GM21390 (cell line): Measurements from ENCODE around the gene FAM43B.
"Not testable (repeated sequence)": the region's sequence is repeated elsewhere in the genome, so short reads cannot be mapped to it uniquely, and the experiment has no call there.

Source experiments
- ATAC-seq: cut with Tn5 transposase; IDR thresholded peaks from one replicate; pipeline ENCODE4 v1.9.1; 2021; ENCODE audit not compliant: unreplicated experiment

The FAM43B gene, protein sequence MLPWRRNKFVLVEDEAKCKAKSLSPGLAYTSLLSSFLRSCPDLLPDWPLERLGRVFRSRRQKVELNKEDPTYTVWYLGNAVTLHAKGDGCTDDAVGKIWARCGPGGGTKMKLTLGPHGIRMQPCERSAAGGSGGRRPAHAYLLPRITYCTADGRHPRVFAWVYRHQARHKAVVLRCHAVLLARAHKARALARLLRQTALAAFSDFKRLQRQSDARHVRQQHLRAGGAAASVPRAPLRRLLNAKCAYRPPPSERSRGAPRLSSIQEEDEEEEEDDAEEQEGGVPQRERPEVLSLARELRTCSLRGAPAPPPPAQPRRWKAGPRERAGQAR

DNA sequence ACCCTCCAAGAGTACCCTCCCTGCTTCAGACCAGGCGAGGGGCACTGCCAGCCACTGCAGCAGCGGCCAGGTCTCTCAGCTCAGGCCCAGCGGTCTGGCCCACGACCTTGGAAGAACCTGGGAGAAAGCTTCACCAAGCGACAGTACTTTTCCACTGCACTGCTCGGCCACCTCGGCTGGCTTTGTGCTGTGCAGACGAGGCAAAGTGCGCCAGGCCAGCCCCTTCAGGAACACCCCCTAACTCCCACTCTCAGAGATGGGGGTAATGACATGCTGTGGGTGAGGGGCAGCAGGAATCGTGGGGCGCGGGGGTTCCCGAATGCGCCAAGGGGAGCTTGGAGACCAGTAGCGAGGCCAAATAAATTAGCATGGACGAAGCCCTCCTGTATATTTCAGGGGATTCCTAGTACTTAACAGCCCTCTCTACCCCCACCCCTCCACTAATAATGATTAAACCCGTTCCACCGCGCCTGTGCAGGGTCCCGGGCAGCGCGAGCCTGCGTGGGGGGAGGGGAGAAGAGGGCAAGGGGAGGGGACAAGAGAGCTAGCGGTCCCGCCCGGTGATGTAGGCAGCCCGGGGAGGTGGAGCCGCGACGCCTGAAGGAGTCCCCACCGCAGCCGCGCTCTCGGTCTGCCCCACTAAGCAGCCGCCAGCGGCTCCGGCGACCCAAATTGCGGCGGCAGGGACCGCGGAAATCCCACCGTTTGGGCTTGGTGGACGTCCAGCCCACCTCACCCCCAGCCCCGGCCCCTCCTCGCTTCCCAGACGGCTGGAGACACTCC is at the start of gene FAM43B:
Gene FAM43B, plus strand, starts transcription at position 629 of the 783 bp plus-strand sequence. CDS start 401 bp downstream, outside the sequence.
- no peak for ATAC-seq

- no peak for ATAC-seq
These were observed 46.9 kb upstream of the FAM43B start for GRCh38 chr1:20505488-20505887.

- ATAC-seq: peak; percentile 8
These were observed 45.2 kb upstream of the FAM43B start for GRCh38 chr1:20507248-20507563.

DNA sequence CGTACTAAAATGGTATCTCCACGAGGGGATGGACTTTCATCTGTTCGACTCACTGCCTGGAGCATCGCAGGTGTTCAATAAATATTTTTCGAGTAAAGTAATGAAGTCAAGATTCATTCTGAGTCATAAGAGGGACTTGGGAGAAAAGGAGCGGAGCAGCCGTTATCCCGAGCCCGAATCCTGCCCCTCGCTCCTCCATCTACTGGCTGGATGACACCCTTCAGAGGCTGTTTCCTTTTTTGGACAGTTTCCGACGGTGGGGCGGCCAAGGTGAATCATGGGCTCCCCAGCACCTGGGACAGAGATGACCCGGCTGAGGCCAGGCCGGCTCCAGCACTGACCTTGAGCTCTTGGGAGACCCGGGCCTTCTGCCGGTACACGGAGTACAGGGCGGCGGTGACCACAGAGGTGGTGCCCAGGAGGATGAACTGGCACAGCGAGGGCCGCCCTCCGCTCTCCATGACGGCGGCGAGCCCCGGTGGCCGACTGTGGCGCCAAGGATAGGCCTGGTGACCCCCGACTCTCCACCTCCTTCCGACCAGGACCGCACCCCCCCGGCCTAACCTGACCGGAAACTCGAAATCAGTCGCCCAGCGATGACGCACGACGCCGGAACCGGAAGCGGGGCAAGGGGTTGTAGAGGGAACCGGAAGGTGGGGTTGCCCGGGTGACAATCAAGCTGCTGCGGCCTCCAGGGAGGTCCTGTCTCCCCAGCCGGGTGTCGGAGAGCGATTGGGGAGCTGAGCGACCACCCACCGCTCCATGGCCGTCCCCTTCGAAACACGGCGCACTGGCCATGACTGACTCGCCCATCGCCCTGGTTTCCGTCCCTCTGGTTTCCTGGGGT is 44.6 kb upstream of the FAM43B start, which contains the start of gene MUL1:
Gene MUL1, minus strand, starts transcription at position 588 of the 847 bp plus-strand sequence. Its CDS starts 127 bp downstream, at position 461.
- peak; percentile 92 for ATAC-seq

DNA sequence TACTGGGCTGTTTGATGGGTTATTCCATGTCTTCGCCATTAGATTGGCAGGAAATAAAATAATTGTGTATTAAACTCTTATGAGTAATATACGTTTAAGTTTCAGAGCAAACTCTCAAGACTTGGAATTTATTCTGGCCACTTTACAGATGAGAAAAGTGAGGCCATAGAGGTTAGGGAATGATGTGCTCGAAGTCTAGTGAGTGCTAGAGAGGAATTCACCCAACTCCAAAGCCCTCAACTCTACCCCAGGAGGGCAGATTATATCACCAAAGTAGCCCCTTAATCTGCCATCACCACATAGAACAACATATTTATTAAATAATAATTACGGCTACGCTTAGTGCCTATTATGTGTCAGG is 44.0 kb upstream of the FAM43B start:
- ATAC-seq: peak; percentile 12

DNA sequence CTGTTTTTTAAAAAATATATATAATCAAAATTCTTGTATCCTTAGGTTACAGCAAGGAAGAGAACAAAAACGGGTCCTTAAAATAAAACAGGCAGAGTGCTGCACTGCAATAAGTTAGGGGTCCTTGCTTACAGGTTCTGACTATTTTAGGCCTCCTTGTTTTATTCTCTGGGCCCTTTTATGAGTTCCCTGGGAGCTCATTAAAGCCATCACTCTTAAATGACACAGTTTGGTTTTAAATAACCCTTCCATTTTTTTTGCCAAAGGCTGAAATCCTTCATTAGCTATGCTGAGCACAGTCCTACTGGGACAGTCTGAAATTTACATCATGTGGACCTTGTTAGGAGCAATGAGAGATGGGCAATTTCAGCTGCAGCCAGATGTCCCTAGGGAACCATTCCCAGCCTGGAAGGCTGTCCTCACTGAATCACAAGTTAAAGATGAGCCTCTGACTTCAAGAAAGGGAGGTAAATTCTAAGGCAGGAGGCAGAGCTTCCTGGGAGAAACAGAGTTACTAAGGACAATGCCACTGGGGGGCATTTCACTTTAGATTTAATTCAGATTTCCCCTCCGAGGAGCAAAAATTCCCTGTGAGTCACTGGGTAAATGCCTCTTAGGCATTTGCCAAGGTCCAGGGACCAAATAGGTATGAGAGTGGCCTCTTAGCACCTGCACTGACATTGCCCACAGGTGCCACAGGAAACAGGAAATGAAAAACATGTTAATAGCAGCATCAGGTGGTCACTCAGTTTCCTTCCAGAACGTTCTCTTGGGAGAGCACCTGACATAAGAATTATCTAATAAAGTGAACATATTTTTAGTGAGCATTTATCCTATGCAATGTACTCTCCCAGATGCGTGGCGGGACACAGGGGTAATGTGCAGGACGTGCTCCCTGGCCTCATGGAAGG is 40.6 kb upstream of the FAM43B start:
- ATAC-seq: no peak

DNA sequence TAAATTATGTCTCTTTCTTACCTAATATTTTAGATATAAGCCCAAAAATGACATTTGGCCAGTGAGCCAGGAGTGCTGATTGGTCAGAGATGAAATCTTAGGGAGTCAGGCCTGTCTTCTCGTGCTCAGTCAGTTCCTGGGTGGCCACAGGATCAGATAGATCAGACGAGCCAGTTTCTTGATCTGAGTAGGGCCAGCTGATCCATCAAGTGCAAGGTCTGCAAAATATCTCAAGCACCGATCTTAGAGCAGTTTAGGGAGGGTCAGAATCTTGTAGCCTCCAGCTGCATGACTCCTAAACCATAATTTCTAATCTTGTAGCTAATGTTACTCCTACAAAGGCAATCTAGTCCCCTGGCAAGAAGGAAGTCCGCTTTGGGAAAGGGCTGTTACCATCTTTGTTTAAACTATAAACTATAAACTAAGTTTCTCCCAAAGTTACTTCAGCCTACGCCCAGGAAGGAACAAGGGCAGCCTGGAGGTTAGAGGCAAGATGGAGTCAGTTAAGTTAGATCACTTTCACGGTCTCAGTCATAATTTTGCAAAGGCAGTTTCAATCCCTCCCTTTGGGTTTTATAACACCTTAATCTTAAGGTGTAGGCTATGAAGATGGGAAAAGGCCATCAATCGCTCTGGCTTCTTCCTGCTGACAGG is 32.6 kb upstream of the FAM43B start:
- ATAC-seq: not testable (repeated sequence)

DNA sequence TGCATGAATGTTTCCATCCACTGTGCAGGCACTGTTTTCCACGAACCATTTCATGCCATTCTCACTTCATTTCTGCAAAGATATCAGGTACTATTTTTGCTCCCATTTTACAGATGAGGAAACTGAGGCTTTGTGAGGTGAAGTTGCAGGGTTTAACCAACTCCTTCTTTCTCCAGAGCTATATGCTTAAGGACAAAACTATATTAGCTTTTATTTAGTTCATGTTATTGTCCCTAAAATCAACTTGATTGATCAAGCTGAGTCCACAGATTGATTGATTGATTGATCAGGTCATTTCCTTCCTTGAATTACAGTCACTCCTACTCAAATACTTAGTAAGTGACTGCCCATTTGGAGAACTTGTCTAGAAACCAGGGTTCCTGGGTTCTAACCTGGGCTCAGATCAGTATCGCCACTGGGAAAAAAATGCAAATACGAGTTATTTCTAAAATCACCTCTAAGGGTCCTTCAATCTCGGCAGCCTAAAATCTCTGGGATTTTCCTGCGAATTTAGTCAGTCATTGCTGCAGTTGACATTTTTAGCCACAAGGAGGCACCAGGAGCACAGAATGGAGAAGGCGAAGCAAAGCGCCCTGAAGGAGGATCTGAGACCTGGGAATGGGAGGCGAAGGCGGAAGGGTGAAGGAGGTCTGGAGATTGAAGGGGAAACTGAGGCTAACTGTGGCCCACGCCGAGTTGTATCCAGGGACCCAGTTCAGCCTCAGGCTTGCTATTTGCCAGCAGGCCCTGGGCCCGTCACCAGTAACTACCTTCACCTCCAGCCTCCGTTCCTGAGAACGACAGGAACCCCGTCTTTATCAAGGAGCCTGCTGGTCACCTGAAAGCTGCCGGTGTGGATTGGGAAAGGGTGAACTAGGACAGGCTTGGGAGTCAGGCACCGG is 30.2 kb upstream of the FAM43B start:
- no peak for ATAC-seq

- ATAC-seq: no peak
These were observed 26.1 kb upstream of the FAM43B start for GRCh38 chr1:20526267-20526666.

DNA sequence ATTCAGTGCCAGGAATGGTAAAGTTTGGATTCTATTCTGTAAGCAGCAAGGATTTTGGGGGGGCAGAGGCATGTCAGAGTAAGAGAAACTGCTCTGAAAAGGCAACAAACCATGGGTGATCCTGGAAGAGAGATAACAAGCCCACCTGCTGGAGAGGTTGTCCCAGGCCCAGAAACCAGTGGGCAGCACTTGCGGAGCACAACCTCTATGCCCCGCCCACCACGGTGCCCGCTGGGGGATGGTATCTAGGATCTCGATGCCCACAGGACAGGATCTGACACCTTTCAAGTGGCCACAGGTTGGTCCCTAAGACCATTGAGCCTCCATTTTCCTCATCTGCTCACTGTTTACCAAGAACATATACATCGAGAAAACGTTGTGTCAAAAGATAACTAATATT is 24.2 kb upstream of the FAM43B start:
- no peak for ATAC-seq

DNA sequence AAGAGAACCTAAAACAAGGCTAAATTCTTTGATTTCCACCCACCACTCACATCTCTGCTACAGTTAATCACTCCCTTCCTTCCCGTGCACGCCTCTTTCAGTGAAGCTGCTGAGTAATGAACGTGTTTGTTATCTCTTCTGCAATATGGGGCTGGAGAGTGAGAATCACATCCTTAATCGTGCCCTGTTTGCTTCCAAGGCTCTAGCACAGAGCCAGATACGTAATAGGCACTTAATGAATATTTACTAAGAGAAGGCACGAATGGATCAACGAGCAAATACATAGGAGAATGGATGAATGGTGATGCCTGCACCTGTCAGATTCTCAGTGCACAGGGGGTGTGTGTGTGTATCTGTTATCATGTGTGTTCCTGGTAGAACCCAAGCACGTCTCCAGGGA is 22.1 kb upstream of the FAM43B start:
- ATAC-seq: no peak

DNA sequence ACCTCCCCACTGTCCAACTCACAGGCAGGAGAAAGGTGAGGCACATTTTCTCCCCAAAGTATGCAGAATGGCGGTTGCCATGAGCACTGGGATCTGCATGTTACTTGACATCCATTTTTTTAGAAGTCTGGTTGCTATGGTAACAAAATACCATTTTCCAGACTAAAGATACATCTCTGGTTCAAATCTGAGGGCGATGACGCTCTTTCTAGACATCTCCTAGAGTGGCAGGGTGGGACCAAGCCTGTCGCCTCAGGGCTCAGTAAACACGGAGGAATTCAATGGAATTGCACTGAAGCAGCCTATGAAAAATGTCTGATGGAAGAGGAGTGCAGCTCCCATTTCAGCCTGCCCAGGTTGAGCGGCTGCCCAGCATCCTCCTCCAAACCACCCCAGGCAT is 21.5 kb upstream of the FAM43B start:
- ATAC-seq: no peak

GRCh38 chr1:20533635-20534034 is 18.7 kb upstream of the FAM43B start:
- ATAC-seq: no peak

DNA sequence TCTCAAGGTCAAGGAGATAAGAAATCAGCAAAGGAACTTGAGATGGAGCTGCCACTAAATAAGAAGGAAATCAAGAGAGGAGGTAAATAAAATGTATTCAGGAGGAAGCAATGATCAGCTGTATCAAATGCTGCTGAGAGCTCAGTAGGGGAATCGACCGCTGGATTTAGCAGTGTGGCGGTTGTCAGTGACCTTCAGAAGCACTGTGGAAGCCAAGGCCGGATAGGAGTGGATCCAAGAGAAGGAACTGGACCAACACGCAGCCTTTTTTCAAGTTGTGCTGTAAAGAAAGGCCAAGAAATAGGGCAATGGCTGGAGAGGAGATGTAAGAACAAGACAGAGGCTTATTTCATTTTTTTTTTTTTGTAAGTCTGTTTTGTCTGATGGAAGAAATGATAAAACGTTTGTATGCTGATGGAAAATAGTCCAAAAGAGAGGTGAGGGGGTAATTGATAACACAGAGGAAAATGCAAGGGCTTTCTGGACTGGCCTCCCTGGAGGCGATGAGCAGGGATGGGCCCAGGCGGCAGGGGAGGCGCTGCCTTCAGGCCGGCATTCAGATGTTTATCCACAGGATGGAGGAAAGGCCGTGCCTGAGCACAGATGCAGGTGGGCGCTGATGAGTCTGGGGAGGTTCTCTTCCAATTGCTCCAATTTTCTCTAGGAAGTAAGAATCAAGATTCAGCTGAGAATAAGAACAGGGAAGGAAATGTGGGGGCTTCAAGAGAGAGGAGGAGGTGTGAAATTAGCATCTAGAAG is 17.5 kb upstream of the FAM43B start:
- no peak for ATAC-seq

DNA sequence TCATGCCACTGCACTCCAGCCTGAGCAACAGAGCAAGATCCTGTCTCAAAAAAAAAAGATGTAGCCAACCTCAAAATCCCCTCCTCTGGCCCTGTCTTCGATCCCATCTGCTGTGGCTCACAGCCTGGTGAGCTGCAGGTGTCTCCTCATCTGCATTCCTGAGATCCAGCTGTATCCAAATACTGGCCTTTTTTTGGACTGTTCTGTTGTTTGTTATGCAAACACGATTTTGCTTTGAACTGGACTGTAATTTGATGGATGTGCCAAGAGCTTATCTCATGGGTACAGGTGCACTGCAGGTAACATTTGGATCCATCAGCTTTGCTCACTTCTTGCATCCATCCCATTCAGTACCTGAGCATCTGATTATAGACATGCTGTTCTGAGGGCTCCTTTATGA is 14.1 kb upstream of the FAM43B start:
- ATAC-seq: no peak

DNA sequence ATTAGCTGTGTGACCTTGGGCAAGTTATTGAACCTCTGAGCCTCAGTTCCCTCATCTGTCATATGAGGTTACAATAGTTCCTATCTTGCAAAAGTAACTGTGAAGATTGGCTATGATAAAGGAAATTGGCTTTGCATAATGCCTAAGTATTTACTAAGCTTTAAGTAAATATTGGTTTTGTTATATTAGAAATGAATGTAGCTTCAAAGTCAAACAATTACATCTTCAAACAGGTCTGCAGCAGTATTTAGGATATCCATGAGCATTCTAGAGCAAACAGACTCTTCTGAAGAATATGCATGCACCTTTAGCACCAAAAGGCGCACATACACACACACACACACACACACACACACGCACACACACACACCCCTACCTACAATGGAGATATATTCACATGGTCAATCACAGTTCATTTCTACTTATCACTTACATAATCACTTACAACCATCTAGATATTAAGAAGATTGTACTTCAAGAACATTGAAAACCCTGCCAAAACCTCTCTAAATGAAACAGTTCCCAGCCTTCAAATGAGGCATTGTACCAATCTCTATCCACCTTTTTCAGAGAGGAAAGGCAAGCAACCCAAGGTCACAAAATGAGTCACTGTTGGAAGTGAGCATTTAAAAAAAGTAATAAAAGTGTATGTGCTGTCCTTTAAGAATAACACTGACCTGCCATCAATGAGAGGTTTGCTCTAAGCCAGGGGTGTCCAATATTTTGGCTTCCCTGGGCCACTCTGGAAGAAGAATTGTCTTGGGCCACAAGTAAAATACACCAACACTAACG is 13.4 kb upstream of the FAM43B start:
- ATAC-seq: no peak

GRCh38 chr1:20540281-20540680 is 12.1 kb upstream of the FAM43B start:
- no peak for ATAC-seq
